ENCODE measurements around the gene PNPLA5.
"Not testable (repeated sequence)": the region's sequence is repeated elsewhere in the genome, so short reads cannot be mapped to it uniquely, and the experiment has no call there.

The PNPLA5 gene

DNA sequence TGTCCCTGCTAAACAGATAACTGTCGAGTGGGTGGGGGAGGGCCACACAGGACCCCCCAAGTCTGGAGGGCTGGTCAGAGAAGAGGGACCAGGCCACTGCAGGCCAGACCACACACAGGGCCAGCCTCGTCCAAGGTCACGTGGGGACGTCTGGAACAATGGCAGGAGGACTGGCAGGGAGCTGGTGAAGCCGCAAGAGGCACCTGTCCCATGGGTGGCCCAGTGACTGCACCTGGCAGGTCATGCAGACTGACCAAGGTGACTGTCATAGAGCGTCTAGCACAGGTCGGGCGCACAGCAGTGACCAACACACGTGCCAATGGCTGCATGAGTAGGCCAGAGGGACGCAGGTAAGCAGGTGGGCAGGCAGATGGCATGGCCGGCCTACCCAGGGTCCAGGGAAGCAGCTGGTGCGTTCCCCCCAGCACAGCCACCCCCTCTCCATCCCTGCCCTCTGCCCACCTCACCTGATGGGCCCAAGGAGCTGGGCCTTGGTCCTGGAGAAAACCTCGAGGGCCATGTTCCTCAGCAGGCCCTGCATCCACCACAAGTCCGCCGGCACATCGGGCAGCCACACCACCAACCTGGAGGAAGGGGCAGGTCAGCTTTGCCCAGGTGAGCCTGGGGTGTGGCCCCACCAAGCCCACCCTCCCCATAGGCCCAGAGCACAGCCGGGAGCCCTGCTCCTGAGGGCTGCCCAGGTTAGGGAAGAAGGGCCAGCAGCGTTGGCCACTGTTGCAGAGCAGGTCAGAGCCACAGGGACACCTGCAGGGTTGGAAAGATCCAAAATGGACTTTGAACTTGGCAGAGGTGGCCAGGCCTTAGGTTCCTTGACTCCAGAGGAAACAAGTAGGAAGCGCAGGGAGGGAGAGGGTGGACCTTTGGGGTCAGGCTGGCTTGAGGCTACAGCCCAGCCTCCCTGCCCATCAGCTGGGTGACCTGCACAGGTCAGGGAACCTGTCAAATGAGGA is 10.4 kb downstream of the PNPLA5 start:
- no peak for DNase-seq (ENCODE audit: low spot score)

DNA sequence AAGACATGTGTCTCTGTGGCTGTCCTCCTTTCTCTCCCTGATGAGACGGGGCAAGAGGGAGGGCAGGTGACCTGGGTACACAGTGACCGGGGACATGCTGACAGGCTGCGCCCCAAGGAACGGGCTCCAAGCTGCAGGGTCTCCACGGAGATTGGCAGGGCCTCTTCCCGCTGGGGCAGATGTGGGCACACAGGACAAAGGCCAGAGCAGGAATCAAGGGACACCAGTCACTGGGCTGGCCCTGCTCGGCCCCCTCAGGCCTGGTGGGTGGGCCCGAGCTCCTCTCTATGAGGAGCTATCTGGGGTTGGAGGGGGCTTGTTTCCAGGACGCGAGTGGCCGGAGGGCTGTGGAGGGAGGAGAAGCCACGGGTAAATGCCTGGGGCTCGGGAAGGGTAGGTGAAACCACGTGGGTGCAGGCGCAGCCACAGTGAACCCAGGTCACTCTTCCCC is 11.2 kb downstream of the PNPLA5 start:
- DNase-seq (ENCODE audit: low spot score) = no peak

DNA sequence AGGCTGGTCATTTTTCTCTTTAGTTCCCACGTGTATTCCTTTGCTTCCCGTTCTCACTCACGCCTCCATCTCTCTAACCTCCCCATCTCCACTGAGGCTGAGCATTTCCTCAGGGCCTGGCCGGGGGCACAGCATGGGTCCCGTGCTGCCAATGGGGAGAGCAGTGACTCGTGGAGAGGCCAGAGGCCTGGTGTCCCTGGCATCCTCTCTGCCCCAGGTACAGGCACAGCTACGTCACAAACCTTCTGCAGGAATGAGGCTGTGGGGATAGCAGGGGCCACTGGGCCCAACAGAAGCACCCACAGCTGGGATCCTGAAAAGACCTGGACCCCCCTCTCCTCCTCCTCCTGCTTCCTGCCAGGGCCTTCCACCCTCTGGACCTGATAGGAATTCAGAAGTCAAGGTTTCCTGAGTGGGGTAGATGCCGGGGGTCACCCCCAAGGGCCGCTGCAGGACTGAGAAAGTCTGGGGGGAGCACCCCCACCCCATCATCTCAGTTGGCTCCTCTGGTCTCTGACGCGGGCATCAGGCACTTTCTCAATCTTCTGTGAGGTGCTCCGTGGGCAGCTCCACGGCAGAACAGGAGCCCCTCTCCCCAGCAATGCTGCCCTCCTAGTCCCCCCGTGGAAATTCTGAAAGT is 11.8 kb downstream of the PNPLA5 start:
- DNase-seq (ENCODE audit: low spot score) = no peak

DNA sequence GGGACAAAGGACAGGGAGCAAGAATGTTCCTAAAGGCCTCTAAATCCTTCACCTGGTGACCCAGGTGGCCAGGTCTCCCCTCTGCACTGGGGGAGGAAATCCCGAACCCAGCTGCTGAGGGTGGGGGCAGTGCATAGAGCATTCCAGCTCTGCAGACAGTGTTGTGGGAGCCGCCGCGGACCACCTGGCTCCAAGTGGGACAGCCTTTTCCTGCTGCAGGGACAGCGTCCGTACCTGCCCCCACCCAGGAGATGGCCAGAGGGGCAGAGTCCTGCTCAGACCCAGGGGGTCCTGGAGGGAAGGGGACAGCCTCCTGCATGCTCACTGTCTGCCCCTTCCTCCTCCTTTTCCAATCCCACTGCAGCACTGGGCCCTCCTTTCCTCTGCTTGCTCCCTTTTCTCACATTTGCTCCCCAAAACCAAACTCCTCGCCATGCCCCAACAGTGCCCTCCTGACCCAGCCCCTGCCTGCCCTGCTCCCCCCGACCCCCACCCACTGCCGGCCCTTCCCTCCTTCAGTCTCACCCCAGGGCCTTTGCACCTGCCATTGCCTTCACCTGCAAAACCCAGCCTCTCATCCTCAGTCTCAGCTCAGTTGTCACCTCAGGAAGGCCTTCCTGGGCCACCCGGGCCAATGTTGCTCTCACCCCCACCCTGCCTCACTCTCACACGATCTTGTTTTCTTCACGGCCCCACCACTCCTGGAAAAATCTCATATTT is 12.8 kb downstream of the PNPLA5 start:
- no peak for DNase-seq (ENCODE audit: low spot score)

DNA sequence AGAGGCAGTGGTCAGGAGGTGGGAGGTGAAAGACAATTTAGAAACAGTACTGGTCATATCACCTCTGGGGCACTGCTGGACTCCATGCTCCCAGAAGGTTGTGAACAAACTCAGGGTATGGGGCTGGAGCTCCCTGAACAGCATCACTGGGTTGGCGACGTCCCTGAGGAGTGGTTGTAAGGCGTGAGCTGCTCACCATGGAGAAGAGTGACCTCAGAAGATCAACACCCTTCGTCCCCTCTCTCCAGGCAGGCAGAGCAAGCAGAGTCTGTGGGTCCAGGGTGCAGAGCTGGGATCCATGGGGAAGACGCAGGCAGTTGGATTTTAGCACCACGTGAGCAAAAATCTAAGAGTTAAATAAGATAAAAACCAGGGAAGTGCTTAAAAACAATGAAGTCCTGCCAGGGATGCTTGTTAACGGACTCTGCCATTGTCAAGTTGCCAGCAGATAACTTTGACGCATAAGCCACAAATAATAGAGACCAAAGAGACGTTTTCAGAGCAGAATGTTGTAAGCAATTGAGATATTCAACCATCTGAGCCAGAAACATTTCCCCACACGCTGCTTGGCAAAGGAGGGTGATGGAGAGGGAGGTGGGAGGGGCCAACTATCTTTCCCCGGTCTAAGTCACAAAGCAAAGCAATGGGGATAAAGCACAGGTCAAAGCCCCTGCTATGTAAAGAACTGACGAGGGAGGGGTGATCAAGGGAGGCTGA is 13.6 kb downstream of the PNPLA5 start:
- no peak for DNase-seq (ENCODE audit: low spot score)

DNA sequence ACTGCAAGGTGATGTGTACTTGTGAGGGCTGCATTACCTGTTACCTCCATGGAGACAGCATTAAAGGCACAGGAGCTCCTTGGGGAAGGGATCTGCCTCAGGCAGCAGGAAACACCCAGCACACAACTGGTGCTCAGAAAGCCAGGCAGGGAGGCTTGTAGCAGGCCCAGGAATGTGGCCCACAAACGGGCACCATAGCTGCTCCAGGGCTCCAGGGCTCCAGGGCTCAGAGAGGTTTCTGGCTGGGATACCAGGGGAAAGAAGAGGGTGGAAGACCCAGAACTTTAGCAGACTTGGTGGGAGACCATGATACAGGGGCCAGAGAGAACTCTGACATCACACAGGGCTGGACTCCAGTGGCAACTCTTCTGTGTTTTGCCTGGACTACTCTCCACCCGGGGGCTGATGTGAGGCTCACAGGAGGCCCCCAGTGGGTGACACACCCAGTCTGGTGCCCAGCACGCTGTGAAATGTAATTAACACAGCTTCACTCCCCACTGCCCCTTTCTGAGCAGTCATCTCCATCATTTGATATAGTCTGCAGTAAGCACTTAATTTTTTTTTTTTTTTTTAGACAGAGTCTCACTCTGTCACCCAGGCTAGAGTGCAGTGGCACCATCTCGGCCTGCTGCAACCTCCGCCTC is 14.8 kb downstream of the PNPLA5 start:
- DNase-seq (ENCODE audit: low spot score) = no peak

DNA sequence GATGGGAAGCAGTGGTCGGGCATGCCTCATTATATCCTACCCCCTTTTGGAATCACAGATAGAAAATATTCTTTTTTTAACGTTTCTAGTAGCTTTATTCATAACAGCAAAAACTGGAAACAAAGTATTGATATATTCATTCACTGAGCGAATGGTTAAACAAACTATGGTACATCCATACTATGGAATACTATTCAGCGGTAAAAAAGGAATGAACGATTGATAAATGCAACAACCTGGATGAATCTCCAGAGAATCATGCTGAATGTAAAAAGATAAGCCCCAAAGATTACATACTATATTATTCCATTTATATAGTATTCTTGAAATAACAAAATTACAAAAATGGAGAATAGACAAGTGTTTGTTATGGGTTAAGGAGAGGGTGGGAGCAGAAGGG is 22.0 kb downstream of the PNPLA5 start:
- DNase-seq (ENCODE audit: low spot score) = no peak

DNA sequence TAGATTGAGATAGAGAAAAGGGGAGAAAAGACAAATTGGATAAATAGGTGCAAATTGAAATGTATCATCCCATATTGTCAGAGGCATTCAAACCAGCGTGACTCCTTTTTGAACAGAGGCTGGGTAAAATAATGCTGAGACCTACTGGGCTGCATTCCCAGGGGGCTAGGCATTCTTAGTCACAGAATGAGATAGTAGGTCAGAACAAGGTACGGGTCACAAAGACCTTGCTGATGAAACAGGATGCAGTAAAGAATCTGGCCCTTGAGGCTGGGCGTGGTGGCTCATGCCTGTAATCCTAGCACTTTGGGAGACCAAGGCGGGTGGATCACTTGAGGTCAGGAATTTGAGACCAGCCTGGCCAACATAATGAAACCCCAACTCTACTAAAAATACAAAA is 22.8 kb downstream of the PNPLA5 start:
- not testable (repeated sequence) for DNase-seq (ENCODE audit: low spot score)

DNA sequence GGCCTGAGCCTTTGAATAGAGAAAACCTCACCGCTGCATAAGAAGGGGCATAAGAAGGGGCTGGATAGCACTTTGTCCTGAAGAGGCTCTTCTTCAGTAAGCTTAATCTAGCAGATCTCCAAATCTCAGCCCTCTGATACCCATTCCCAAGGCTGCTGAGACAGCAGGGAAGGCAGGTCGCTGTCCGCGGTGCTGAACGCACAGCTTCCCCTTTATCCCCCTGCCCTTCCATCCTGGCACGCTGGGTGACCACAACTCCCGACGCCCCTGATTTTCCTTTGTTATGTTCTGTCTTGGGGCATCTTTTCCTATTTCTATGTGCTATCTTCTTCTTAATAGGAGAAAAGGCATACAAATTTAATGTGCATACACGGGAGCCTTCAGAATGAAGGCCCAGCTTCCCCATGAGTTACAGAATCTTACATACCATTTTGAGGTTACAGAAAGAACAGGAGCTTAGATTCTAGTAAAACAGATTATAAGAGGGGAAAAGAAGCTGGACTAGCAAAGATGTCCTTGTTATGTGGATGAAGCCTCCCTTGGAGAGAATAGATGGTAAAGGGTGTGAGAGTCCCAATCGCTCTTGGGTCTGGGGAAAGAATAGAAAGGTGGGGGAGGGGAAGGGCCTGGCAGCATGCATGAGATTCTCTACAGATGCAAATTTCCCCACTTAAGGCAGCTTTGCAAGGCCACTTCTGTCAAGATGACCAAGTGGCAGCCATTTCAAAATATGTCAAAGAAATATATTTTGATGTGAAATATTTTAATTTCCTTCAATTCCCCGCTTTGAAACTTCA is 23.8 kb downstream of the PNPLA5 start:
- peak; percentile 61 for DNase-seq (ENCODE audit: low spot score)

DNA sequence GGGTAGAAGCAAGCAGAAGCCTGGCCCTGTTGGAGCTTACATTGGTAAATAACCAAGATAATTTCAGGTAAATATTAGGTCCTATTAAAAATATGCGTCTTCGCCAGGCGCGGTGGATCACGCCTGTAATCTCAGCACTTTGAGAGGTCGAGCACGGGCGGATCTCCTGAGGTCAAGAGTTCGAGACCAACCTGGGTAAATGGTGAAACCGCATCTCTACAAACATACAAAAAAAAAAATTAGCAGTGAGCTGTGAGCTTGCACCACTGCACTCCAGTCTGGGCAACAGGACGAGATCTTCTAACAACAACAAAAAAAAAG is 29.0 kb downstream of the PNPLA5 start:
- DNase-seq (ENCODE audit: low spot score) = no peak

DNA sequence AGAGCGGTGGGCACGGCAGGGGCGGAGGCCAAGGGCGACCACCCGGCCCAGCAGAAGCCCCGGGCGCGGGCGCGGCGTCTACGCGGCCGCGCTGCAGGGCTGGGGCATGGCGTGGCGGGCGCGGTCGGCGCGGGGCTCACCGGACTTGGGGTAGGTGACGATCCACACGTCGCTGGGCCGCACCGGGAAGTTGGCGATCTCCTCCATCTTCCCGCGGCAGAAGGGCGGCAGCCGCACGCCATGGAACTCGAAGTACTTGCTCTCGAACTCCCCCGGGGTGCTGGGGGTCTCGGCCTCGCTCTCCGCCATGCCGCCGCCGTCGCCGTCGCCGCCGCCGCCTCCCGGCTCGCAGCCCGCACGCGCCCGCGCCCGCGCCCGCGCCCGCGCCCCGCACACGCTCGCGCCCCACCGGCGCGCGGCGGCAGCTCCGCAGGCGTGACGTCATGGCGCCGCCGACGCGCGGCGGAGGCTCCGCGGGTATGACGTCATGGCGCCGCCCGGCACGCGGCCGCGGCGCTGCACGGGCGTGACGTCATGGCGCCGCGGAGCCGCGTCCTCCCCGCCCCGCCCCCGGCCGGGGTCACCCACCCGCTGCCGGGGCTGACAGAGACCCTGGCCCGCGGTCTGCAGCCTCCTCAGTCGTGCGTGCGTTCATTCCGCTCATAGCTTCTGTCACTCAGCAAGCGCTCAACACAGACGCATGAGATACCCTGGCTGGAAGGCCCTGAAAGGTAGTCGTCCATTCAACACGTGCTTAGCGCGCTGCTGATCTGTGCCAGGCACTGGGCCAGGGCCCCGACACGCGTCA is 29.5 kb downstream of the PNPLA5 start, which contains the start of gene SULT4A1:
SULT4A1 (minus strand) TSS at position 440 of the 808 bp plus-strand sequence; CDS start at position 309, 131 bp downstream.
- no peak for DNase-seq (ENCODE audit: low spot score)

DNA sequence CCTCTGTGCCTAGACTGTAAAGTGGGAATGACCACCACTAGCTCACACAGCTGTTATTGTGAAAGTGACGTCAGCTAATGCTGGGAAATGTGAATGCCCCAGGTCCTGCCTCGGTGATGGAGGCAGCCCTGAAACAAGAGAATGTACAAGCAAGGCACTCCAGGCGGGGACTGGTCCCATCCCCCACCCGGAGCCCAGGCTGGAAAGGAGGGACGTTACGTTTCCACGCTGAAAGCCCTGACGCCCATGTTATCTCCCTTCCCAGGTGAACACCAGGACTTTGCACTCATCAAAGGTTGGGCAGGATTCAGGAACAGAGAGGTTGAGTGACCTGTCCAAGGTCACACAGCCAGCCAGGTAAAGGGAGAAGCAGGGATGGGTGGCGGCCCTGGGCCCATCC is 30.3 kb downstream of the PNPLA5 start:
- DNase-seq (ENCODE audit: low spot score) = no peak

DNA sequence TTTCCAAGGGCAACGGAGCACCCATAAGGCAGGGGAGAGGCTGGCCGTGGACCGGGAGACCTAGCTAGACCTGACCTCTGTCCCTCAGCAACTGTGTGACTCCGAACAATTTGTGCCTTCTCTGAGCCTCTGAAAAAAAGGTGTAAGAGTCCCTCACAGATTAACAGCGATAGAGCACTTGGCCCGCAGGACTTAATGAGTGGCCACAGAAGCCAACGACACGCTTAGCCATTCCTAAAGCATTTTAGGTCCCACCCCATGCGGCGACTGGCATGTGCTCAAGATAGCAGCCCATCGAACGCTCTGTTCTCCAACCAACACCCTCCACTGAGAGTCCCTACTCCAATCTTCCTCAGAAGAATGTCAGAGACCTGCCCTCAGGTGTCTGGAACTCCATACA is 31.0 kb downstream of the PNPLA5 start:
- DNase-seq (ENCODE audit: low spot score) = no peak

DNA sequence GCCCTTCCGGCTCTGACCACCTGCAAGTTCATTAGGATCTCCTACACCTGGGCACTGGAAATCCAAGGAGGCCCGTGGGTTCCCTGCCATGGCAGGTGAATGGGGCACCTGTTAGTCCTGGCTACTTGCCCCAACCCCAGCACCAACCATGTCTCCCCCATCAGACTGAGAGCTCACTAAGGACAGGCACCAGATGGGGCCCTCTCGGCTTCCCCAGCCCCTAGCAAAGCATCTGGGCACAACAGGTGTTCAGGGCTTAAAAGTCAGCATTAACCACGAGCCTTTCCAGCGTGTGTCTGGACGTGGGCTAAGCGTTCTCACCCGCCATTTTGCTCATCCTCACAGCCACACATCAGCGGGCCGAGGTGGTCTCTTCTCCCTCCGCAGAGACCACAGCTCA is 31.7 kb downstream of the PNPLA5 start:
- no peak for DNase-seq (ENCODE audit: low spot score)

DNA sequence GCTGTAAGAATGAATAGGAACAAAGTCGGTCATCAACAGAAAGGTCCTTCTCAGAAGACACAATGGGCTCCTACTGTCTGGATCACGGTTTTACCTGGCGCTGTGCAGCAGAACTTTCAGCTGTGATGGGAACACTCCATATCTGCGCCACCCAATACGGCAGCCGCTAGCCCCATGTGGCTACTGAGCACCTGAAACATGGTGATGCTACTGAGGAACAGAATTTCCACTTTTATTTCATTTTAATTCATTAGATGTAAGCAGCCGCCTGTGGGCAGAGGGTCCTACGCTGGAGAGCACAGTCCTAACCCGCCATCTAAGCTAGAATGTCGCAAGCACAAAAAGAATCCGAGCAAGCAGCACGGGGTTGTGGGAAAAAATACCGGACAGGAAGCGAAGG is 32.2 kb downstream of the PNPLA5 start:
- no peak for DNase-seq (ENCODE audit: low spot score)

DNA sequence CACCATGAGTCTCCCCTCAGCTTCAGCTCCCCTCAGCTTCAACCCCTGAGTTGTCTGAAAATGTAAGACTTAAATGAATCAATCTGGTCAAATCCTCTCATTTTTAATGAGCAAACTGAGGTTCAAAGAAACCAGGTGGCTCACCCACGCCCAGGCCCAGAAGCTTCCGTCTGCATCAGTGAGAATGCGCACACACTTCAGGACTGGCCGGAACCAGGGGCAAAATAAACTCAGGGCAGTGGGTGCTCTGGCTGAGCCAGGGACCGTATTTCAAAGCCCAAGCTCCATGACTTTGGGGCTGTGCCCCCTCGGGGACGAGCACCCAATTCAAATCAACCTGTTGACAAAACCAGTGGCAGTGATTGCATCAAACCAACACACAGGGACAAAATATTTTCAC is 32.6 kb downstream of the PNPLA5 start:
- no peak for DNase-seq (ENCODE audit: low spot score)

DNA sequence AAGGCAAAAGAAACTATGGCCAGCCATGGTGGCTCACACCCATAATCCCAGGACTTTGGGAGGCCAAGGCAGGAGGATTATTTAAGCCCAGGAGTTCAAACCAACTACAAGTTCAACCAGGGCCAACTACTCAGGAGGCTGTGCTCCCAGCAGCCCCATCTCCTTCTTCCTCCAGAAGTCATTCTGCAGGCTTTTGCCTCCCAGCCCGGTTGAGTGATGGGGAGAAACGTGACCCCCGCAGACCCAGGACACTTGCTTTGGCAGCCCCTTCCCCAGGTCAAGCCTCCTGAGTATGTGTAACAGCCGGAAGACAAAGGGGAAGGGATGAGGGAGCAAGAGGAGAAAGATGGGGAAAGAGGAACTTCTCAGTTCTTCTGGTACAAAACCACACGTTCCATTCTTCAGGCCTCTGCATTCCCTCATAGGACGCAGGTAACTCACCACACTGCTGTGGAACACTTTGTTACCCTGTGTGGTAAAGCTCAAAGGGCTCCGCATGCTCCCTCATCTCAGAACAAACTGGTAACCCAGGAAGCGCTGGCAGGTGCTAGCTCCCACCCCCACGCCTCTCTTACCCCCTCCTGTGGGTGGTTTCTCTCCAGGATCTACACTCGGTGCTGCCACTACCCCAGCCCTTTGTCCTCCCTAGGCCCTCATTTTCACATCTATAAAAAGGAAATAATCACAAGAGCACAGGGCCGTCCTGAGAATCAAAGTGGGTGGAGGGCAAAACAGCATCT is 33.5 kb downstream of the PNPLA5 start:
- no peak for DNase-seq (ENCODE audit: low spot score)

DNA sequence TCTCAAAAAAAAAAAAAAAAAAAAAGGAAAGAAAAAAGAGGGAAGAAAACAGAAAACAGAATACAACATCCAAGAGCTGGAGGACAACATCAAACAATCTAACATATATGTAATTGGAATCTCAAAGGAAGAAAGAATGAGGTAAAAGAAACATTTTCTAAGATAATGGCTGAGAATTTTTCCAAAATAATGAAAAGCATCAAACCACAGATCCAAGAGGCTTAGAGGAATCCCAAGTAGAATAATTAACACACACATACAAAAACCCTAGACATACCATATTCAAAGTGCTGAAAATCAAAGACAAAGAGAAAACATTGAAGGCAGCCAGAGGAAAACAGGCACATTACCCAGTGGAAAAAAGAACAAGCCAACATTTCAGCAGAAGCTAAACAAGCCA is 34.4 kb downstream of the PNPLA5 start:
- no peak for DNase-seq (ENCODE audit: low spot score)

DNA sequence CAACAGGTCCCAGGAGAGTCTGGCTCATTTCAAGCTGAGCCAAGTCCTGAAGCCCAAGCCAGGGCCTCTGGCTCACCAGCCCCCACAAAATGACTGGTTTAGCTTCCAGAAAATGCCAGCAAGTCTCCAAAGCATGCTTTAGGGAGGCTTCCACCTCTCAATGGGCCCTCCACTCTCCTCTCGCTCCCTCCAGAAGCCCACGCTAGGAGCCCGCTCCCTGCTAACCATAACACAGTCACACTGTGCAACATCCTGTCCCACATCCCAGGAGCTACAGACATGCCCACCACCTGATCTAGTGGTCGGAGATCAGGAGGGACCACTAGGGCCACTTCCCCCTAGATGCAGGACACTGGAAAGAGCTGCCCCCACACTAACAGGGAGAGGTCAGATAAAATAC is 36.4 kb downstream of the PNPLA5 start:
- DNase-seq (ENCODE audit: low spot score) = no peak

All from COLO829 (cell line).